DMS 273 (cell line): ENCODE measurements around the gene PCYT2.

ENCODE experiments used
- DNase-seq: peaks from one replicate; lab custom pipeline; 2025; ENCODE audit not compliant: unreplicated experiment; lab: John Stamatoyannopoulos, UW

PCYT2 gene

GRCh38 chr17:81858967-81859905 lies 52.0 kb downstream of the PCYT2 start:
- peak; percentile 51 for DNase-seq

GRCh38 chr17:81858170-81858966 lies 52.8 kb downstream of the PCYT2 start:
- DNase-seq: no peak

DNA sequence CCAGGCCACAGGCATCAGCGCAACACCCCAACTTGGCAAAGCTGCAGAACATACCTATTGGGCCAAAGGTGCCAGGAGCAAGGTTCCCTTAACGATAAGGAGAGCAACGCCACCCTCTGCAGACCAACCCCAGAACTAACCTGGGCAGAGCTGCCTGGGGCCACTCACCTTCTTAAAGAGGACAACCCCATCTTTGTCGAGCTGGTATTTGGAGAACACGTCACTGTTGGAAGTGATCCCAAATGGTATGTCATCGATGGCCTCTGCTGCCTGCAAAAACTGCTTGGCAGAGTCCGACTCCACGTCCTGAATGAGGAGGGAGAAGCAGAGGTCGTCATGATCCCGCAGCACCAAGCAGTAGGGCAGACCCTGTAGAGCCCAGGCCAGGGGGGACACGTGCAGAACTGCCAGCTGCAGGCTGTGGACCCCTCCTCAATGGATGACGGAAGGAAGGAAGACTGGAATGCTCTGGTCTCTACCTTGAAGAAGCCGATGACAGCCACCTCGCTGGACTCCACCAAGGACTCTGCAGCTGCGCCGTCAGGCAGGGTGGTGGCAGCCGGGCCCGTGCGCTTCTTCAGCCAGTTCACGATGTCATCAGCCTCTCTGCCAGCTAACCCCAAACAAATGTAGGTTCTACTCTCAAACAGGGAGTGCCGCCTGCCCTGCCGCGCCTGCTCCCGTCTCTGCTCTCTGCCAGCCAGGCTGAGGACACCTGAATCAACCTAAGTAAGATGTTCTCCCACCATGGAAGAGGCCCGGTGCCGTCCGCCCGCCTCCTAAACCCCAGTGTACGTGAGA lies 56.0 kb downstream of the PCYT2 start:
- no peak for DNase-seq

- no peak for DNase-seq
Observed at GRCh38 chr17:81852237-81852636, 59.0 kb downstream of the PCYT2 start.

- DNase-seq: no peak
Observed at GRCh38 chr17:81851423-81851822, 59.8 kb downstream of the PCYT2 start.
